ENCODE data around the gene KHDC3L. TPM values are rescaled to one million over a fixed set of nuclear protein-coding genes. Genes with fewer than 3 reads are reported as not detected.
A peak's percentile ranks its signal among the peaks of the same experiment; 100 is the strongest.

Gene KHDC3L
- total RNA-seq, 2 experiments from 2014 or later = not detected

GRCh38 chr6:73409395-73409794 is 46.9 kb downstream of the KHDC3L start:
- ChIA-PET CTCF (ENCODE audit: unreplicated experiment) (no interaction called here), POLR2A (interaction anchor here (0.7 to 1.6 kb wide), 2 partner anchors 10 to 19 kb away, joined by 3 read pairs; no protein-coding TSS in a partner anchor)
- H3K27ac ChIP-seq (ENCODE audit: low read depth, low read length, poor library complexity, severe bottlenecking) = no peak overlapping the region
- H3K36me3 ChIP-seq (ENCODE audit: insufficient read depth, low read length) = no peaks in the 10 kb centered on the region
- no peaks in the 10 kb centered on the region for H3K79me2 ChIP-seq (ENCODE audit: insufficient read depth, low read depth, low read length)
- H3K4me2 ChIP-seq (ENCODE audit: low read length) = no peak overlapping the region
- H2AFZ ChIP-seq (ENCODE audit: low read length) = no peak overlapping the region
- no peak for DNase-seq (ENCODE audit: low spot score)
- no peaks in the 10 kb centered on the region for H3K9me2 ChIP-seq (ENCODE audit: insufficient read depth, low read length)
- H4K20me1 ChIP-seq (ENCODE audit: insufficient read depth, low read length) = no peaks in the 10 kb centered on the region
- TF ChIP-seq EZH2phosphoT487 (IDR thresholded peaks at IDR 0.05; ENCODE audit: borderline replicate concordance, low read depth, low read length) (no peak), CTCF (conservative IDR thresholded peaks at IDR 0.05; ENCODE audit: low read length) (no peak)
- intact Hi-C loops (cut with micrococcal nuclease; ENCODE audit: unreplicated experiment) = no loop called here
- BruUV-seq (replicated peaks) = no TSS peak
- H3K4me1 ChIP-seq (ENCODE audit: insufficient read depth, low read length, poor library complexity, severe bottlenecking) = no peaks in the 10 kb centered on the region
- H3K4me3 ChIP-seq (ENCODE audit: low read depth, low read length, poor library complexity, severe bottlenecking) = no peak overlapping the region
- no peaks in the 10 kb centered on the region for H3K9me3 ChIP-seq (ENCODE audit: low read length)

GRCh38 chr6:73413102-73413501 is 50.6 kb downstream of the KHDC3L start:
- no peaks in the 10 kb centered on the region for H3K9me2 ChIP-seq (ENCODE audit: insufficient read depth, low read length)
- no peaks in the 10 kb centered on the region for H4K20me1 ChIP-seq (ENCODE audit: insufficient read depth, low read length)
- no peaks in the 10 kb centered on the region for H3K36me3 ChIP-seq (ENCODE audit: insufficient read depth, low read length)
- CTCF ChIA-PET (ENCODE audit: unreplicated experiment) = interaction anchor here (0.6 kb wide), 1 partner anchor 18 kb away, joined by 3 read pairs; no protein-coding TSS in a partner anchor
- no peak for TF ChIP-seq CTCF (conservative IDR thresholded peaks at IDR 0.05; ENCODE audit: low read length)
- no peak for TF ChIP-seq EZH2phosphoT487 (IDR thresholded peaks at IDR 0.05; ENCODE audit: borderline replicate concordance, low read depth, low read length)
- no peaks in the 10 kb centered on the region for H3K4me1 ChIP-seq (ENCODE audit: insufficient read depth, low read length, poor library complexity, severe bottlenecking)
- H2AFZ ChIP-seq (ENCODE audit: low read length) = no peak overlapping the region
- no peak overlapping the region for H3K4me3 ChIP-seq (ENCODE audit: low read depth, low read length, poor library complexity, severe bottlenecking)
- no peaks in the 10 kb centered on the region for H3K79me2 ChIP-seq (ENCODE audit: insufficient read depth, low read depth, low read length)
- H3K9me3 ChIP-seq (ENCODE audit: low read length) = no peaks in the 10 kb centered on the region
- no peak overlapping the region for H3K27ac ChIP-seq (ENCODE audit: low read depth, low read length, poor library complexity, severe bottlenecking)
- POLR2A ChIA-PET = no interaction called here
- intact Hi-C loops (cut with micrococcal nuclease; ENCODE audit: unreplicated experiment) = no loop called here
- H3K4me2 ChIP-seq (ENCODE audit: low read length) = no peak overlapping the region
- no TSS peak for BruUV-seq (replicated peaks)
- no peak for DNase-seq (ENCODE audit: low spot score)

Small RNA genes lying within 50 kb of the gene (small RNA-seq; reads per million reads assigned to genes)
- gene RPL39P3 = 0.57 reads per million, percentile 14 among the genes with 10 or more reads in this experiment

Other genes with a start within 250 kb of the KHDC3L start
- gene KHDC1L, start 137.2 kb upstream of the KHDC3L start, total RNA-seq (2014; rRNA removed; shearing (Covaris generic)) = 1.1 TPM in 1 of 2 replicates, not detected in the other
- gene KHDC1L, start 137.2 kb upstream of the KHDC3L start, total RNA-seq (2022) = not detected in 2 replicates
- 13.4 and 16.2 TPM in 2 replicates for gene KHDC1, start 99.5 kb upstream of the KHDC3L start, total RNA-seq (2014; rRNA removed; shearing (Covaris generic))
- gene KHDC1, start 99.5 kb upstream of the KHDC3L start, total RNA-seq (2022) = 22.3 and 22.6 TPM in 2 replicates
- gene DPPA5, start 8.4 kb upstream of the KHDC3L start, total RNA-seq (2014; rRNA removed; shearing (Covaris generic)) = not detected in 2 replicates
- gene DPPA5, start 8.4 kb upstream of the KHDC3L start, total RNA-seq (2022) = not detected in 2 replicates
- not detected in 2 replicates for gene OOEP, start 7.2 kb downstream of the KHDC3L start, total RNA-seq (2014; rRNA removed; shearing (Covaris generic))
- gene OOEP, start 7.2 kb downstream of the KHDC3L start, total RNA-seq (2022) = not detected in 2 replicates
- not detected in 2 replicates for gene DDX43, start 32.2 kb downstream of the KHDC3L start, total RNA-seq (2014; rRNA removed; shearing (Covaris generic))
- not detected in 2 replicates for gene DDX43, start 32.2 kb downstream of the KHDC3L start, total RNA-seq (2022)
- gene CGAS, start 89.6 kb downstream of the KHDC3L start, total RNA-seq (2014; rRNA removed; shearing (Covaris generic)) = 0.18 and 1.3 TPM in 2 replicates
- 0.40 and 0.42 TPM in 2 replicates for gene CGAS, start 89.6 kb downstream of the KHDC3L start, total RNA-seq (2022)
- 44.0 and 63.8 TPM in 2 replicates for gene MTO1, start 99.1 kb downstream of the KHDC3L start, total RNA-seq (2014; rRNA removed; shearing (Covaris generic))
- gene MTO1, start 99.1 kb downstream of the KHDC3L start, total RNA-seq (2022) = 72.5 and 90.3 TPM in 2 replicates
- gene EEF1A1, start 158.4 kb downstream of the KHDC3L start, total RNA-seq (2014; rRNA removed; shearing (Covaris generic)) = 8,152 and 8,173 TPM in 2 replicates
- 8,197 and 8,593 TPM in 2 replicates for gene EEF1A1, start 158.4 kb downstream of the KHDC3L start, total RNA-seq (2022)